H1 (cell line): Measurements from ENCODE around the gene ASXL3. TPM values are rescaled to one million over a fixed set of nuclear protein-coding genes. Genes with fewer than 3 reads are reported as not detected.

Experiments
- CTCF ChIA-PET: fragments of 300-600 bp; sonication (Branson Sonifier 250); formaldehyde crosslinking; loops from one replicate; lab custom pipeline; 2021; ENCODE audit not compliant: partially characterized antibody; lab: Charles Lee
- POLR2A ChIA-PET: fragments of 300-600 bp; sonication (Branson Sonifier 250); formaldehyde crosslinking; loops from one replicate; lab custom pipeline; 2021; ENCODE audit warnings: inconsistent platforms; ENCODE audit not compliant: partially characterized antibody; lab: Charles Lee
- DNase-seq, 2 experiments: peaks; one replicate each; pipeline versions ENCODE4 v3.0.0 to v3.0.0-alpha.2; 2010 to 2022; ENCODE audit warnings: low spot score in 2 of 2, low read depth in 1 of 2, mixed read lengths in 1 of 2
- FAIRE-seq: peaks from 2 replicates; lab custom pipeline; 2011; peaks lifted over from hg19 to GRCh38; lab: Jason Lieb, UNC
- H2AFZ ChIP-seq: 2 replicates; pipeline ENCODE4 v1.8.1; 2012; ENCODE audit warnings: low read length, inconsistent platforms
- H2AK5ac ChIP-seq: 2 replicates; pipeline ENCODE4 v1.6.1; 2013; ENCODE audit warnings: low read depth, low read length
- H2BK120ac ChIP-seq: replicated peaks from 2 replicates; pipeline ENCODE3; 2013; ENCODE audit warnings: low read depth, low read length, inconsistent platforms
- H2BK12ac ChIP-seq: 2 replicates; pipeline ENCODE4 v1.6.1; 2013; ENCODE audit warnings: low read depth, low read length
- H2BK15ac ChIP-seq: 2 replicates; pipeline ENCODE4 v1.6.1; 2013; ENCODE audit warnings: low read length
- H2BK20ac ChIP-seq: 2 replicates; pipeline ENCODE4 v1.6.1; 2013; ENCODE audit warnings: low read length
- H2BK5ac ChIP-seq: 2 replicates; pipeline ENCODE4 v1.6.1; 2013; ENCODE audit warnings: low read depth, low read length
- H3K14ac ChIP-seq: 2 replicates; pipeline ENCODE4 v1.6.1; 2013; ENCODE audit warnings: inconsistent platforms; ENCODE audit not compliant: insufficient read length
- H3K18ac ChIP-seq: 2 replicates; pipeline ENCODE4 v1.6.1; 2013; ENCODE audit warnings: low read length; ENCODE audit errors: extremely low read depth
- H3K23ac ChIP-seq: 2 replicates; pipeline ENCODE4 v1.6.1; 2013; ENCODE audit warnings: inconsistent platforms; ENCODE audit not compliant: insufficient read length
- H3K23me2 ChIP-seq: 2 replicates; pipeline ENCODE4 v1.6.1; 2013; ENCODE audit warnings: low read depth, low read length
- H3K27ac ChIP-seq: 2 replicates; pipeline ENCODE4 v1.6.1; 2011; ENCODE audit warnings: low read depth, low read length, inconsistent platforms
- H3K27me3 ChIP-seq, 4 experiments: replicated peaks in 1 of 4; 1 replicate in 1 of 4; 2 replicates in 3 of 4; pipeline versions ENCODE4 v1.6.1 to v1.8.1; 2011 to 2013; ENCODE audit warnings: low read length in 3 of 4, mild to moderate bottlenecking in 3 of 4, inconsistent platforms in 2 of 4, mixed read lengths in 2 of 4, moderate library complexity in 1 of 4; ENCODE audit not compliant: control insufficient read depth in 3 of 4, insufficient read depth in 3 of 4; ENCODE audit errors: extremely low read depth in 1 of 4
- H3K36me3 ChIP-seq, 4 experiments: 2 replicates each; pipeline versions ENCODE4 v1.6.1 to v1.8.1; 2011 to 2013; ENCODE audit warnings: mild to moderate bottlenecking in 4 of 4, low read length in 3 of 4, moderate library complexity in 2 of 4, control low read depth in 1 of 4, inconsistent platforms in 1 of 4; ENCODE audit not compliant: insufficient read depth in 4 of 4, control insufficient read depth in 2 of 4
- H3K4ac ChIP-seq: replicated peaks from 2 replicates; pipeline ENCODE3; 2013; ENCODE audit warnings: low read length, low read depth, mixed read lengths, inconsistent platforms; ENCODE audit not compliant: insufficient read length
- H3K4me1 ChIP-seq, 4 experiments: replicated peaks in 1 of 4; 1 replicate in 1 of 4; 2 replicates in 3 of 4; pipeline versions ENCODE4 v1.6.1 to v1.8.1; 2011 to 2013; ENCODE audit warnings: low read length in 3 of 4, inconsistent platforms in 2 of 4, mixed read lengths in 1 of 4; ENCODE audit not compliant: insufficient read depth in 4 of 4, control insufficient read depth in 3 of 4
- H3K4me2 ChIP-seq, 2 experiments: 2 replicates each; pipeline versions ENCODE4 v1.6.1 to v1.8.1; 2011 to 2013; ENCODE audit warnings: low read depth in 2 of 2, low read length in 2 of 2, control low read depth in 1 of 2, inconsistent platforms in 1 of 2, mild to moderate bottlenecking in 1 of 2; ENCODE audit not compliant: insufficient read depth in 1 of 2
- H3K4me3 ChIP-seq, 4 experiments: fragments of 200-600, 300-600 bp in 1 of 4; sonication (generic), shearing (Covaris generic), sonication (Bioruptor Twin) in 1 of 4; 2 replicates each; pipeline versions ENCODE4 v1.5.1 to v1.8.1; 2011 to 2016; ENCODE audit warnings: low read length in 4 of 4, low read depth in 3 of 4, control low read depth in 2 of 4, inconsistent platforms in 2 of 4, mild to moderate bottlenecking in 2 of 4, mixed read lengths in 1 of 4, moderate library complexity in 1 of 4; ENCODE audit not compliant: insufficient read depth in 2 of 4; ENCODE audit errors: extremely low read depth in 1 of 4
- H3K56ac ChIP-seq: replicated peaks from 2 replicates; pipeline ENCODE3; 2013; ENCODE audit warnings: low read depth, mild to moderate bottlenecking, mixed read lengths, low read length, inconsistent platforms; ENCODE audit not compliant: insufficient read length
- H3K79me1 ChIP-seq: 2 replicates; pipeline ENCODE4 v1.6.1; 2013; ENCODE audit warnings: low read depth, low read length, control low read depth
- H3K79me2 ChIP-seq, 2 experiments: 2 replicates each; pipeline versions ENCODE4 v1.6.1 to v1.8.1; 2012 to 2013; ENCODE audit warnings: low read length in 2 of 2, mild to moderate bottlenecking in 2 of 2, inconsistent platforms in 1 of 2; ENCODE audit not compliant: insufficient read depth in 2 of 2, control insufficient read depth in 1 of 2
- H3K9ac ChIP-seq, 4 experiments: replicated peaks in 1 of 4; 1 replicate in 1 of 4; 2 replicates in 3 of 4; pipeline versions ENCODE4 v1.6.1 to v1.8.1; 2011 to 2013; ENCODE audit warnings: low read depth in 3 of 4, low read length in 3 of 4, control low read depth in 2 of 4, mild to moderate bottlenecking in 2 of 4, moderate library complexity in 2 of 4, inconsistent platforms in 1 of 4; ENCODE audit errors: extremely low read depth in 1 of 4
- H3K9me3 ChIP-seq, 2 experiments: 2 replicates each; pipeline versions ENCODE4 v1.6.1 to v1.8.1; 2012 to 2013; ENCODE audit warnings: mild to moderate bottlenecking in 2 of 2, moderate library complexity in 2 of 2, control low read depth in 1 of 2, inconsistent platforms in 1 of 2, low read depth in 1 of 2, low read length in 1 of 2, mixed read lengths in 1 of 2; ENCODE audit not compliant: insufficient read depth in 2 of 2
- H4K20me1 ChIP-seq, 2 experiments: replicated peaks in 1 of 2; 2 replicates each; pipeline versions ENCODE3 to v1.8.1; 2011 to 2013; ENCODE audit warnings: inconsistent platforms in 2 of 2, low read length in 2 of 2, mild to moderate bottlenecking in 1 of 2; ENCODE audit not compliant: insufficient read depth in 2 of 2, control insufficient read depth in 1 of 2
- H4K5ac ChIP-seq: 2 replicates; pipeline ENCODE4 v1.6.1; 2013; ENCODE audit warnings: low read length, low read depth, mixed read lengths, inconsistent platforms; ENCODE audit not compliant: insufficient read length
- H4K8ac ChIP-seq: 2 replicates; pipeline ENCODE4 v1.8.0; 2013; ENCODE audit warnings: mild to moderate bottlenecking, moderate library complexity, low read length, inconsistent platforms; ENCODE audit not compliant: insufficient read depth; ENCODE audit errors: extremely low read depth
- H4K91ac ChIP-seq: replicated peaks from 2 replicates; pipeline ENCODE3; 2013; ENCODE audit warnings: low read length, mixed read lengths, inconsistent platforms; ENCODE audit not compliant: insufficient read length
- CHD1 ChIP-seq: IDR thresholded peaks from 2 replicates; pipeline ENCODE4 v1.6.1; 2012; ENCODE audit warnings: low read depth, low read length, improper control_type of control experiment
- FOSL1 ChIP-seq: IDR thresholded peaks from 2 replicates; pipeline ENCODE4 v1.6.1; 2011; ENCODE audit warnings: mild to moderate bottlenecking, low read depth, low read length, moderate library complexity; ENCODE audit not compliant: insufficient read depth
- GTF2F1 ChIP-seq: IDR thresholded peaks from 2 replicates; pipeline ENCODE4 v1.6.1; 2012; ENCODE audit warnings: low read depth, low read length, improper control_type of control experiment, borderline replicate concordance
- RBBP5 ChIP-seq: IDR thresholded peaks from 2 replicates; pipeline ENCODE4 v1.7.1; 2012; ENCODE audit warnings: low read depth, mild to moderate bottlenecking, inconsistent platforms, low read length, moderate library complexity, borderline replicate concordance
- SAP30 ChIP-seq: fragments of 300-600 bp; sonication (generic); IDR thresholded peaks from 2 replicates; pipeline ENCODE4 v1.7.1; 2012; ENCODE audit warnings: low read length, moderate library complexity, mild to moderate bottlenecking, inconsistent platforms; ENCODE audit not compliant: insufficient read depth, insufficient replicate concordance
- TAF1 ChIP-seq: IDR thresholded peaks from 2 replicates; pipeline ENCODE4 v1.6.1; 2011; ENCODE audit warnings: mild to moderate bottlenecking, low read depth, low read length
- TAF7 ChIP-seq: optimal IDR thresholded peaks from 2 replicates; pipeline ENCODE3; 2011; ENCODE audit warnings: low read depth, mild to moderate bottlenecking, inconsistent platforms, low read length, moderate library complexity, borderline replicate concordance
- TCF12 ChIP-seq: IDR thresholded peaks from 2 replicates; pipeline ENCODE4 v1.6.1; 2011; ENCODE audit warnings: low read depth, mild to moderate bottlenecking, low read length
- WGBS, 2 experiments: shearing (Covaris generic) in 1 of 2; methylation state at CpG; one replicate each; pipeline versions ENCODE4 v1.1.6 to v1.1.7; 2013 to 2015; ENCODE audit warnings: low lambda C conversion rate in 2 of 2, mixed read lengths in 2 of 2, inconsistent platforms in 1 of 2, low coverage in 1 of 2, missing lambda C conversion rate in 1 of 2; ENCODE audit not compliant: insufficient replicate concordance in 2 of 2, insufficient coverage in 1 of 2, insufficient read length in 1 of 2; ENCODE audit errors: extremely low coverage in 1 of 2, missing lambda C conversion rate in 1 of 2; 5-methylcytosine and 5-hydroxymethylcytosine counted together
- polyA plus RNA-seq, 7 experiments: library from polyadenylated mRNA; depleted of rRNA in 3 of 7; stranded (reverse) in 5 of 7; unstranded in 2 of 7; fragments of >200 nt in 5 of 7; fragments of 200-250 nt in 2 of 7; gene quantifications; 1 replicate in 5 of 7; 2 replicates in 1 of 7; 4 replicates in 1 of 7; pipeline versions ENCODE4 v1.2.1 to v1.2.3, GENCODE V29; 2011 to 2013; ENCODE audit warnings: missing spikeins in 2 of 7, mixed read lengths in 2 of 7
- total RNA-seq: library from RNA; stranded (reverse); fragmentation: NEBNext Ultra II Directional; extraction: Animal tissue kit (Norgen Biotek cat#: 25700); gene quantifications from 2 replicates; pipeline ENCODE4 v1.2.1, GENCODE V29; 2021
- TF ChIP-seq, protein P1 (sequence below): IDR thresholded peaks from 2 replicates; pipeline ENCODE4 v1.6.1; 2012; ENCODE audit warnings: low read length, inconsistent platforms

Gene ASXL3
- total and polyA plus RNA-seq, 2 of the 8 experiments (the other 6 are each of a cell fraction or from before 2014, with no cell fraction given) = 0.08 to 1.3 TPM

DNA sequence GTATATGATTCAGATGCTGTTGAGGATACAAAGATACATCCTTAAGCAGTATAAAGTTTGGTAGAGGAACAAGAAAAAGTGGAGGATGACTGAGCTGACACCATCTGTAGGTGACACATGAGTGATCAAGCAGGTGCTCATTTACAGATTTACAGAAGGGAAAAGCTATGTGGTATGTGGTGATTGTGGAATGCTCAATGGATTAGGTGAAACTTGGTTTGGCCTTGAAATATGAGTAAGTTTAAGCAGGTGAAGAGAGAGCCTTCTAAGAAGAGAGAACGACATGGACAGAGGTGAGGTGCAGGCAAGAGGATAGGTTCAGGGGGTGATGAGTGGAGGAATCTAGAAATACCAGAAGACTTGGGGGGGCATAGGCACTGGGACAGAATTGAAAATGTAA is 5.9 kb downstream of the ASXL3 start:
- Histone ChIP-seq H3K27me3 (peaks cover 2 to 9% (median 7%) of the 10 kb centered on the region in 4 experiments), H3K14ac (no peak overlapping the region), H3K18ac (no peak overlapping the region), H3K4me3 (no peak overlapping the region), H2BK5ac (no peak overlapping the region), H3K4ac (no peak overlapping the region), H3K23ac (no peak overlapping the region), H4K8ac (no peak overlapping the region), H3K23me2 (peaks cover 3% of the 10 kb centered on the region), H3K9ac (no peak overlapping the region), H3K56ac (no peak overlapping the region), H3K79me2 (no peaks in the 10 kb centered on the region), H3K27ac (no peak overlapping the region), H4K91ac (no peak overlapping the region), H3K4me1 (peaks cover 3 to 10% (median 4%) of the 10 kb centered on the region in 4 experiments), H3K36me3 (no peaks in the 10 kb centered on the region; a peak in 1 of 8 replicates), H2AK5ac (no peak overlapping the region), H2BK15ac (0 out of 2 replicates have a peak overlapping the region, but pooled peaks have one; percentile 12), H3K4me2 (no peak overlapping the region), H2BK20ac (no peak overlapping the region), H2BK120ac (no peak overlapping the region), H4K20me1 (peaks cover 0 to 3% of the 10 kb centered on the region in 2 experiments), H3K9me3 (peaks cover 0 to 2% of the 10 kb centered on the region in 2 experiments; a peak in 2 of 4 replicates), H2BK12ac (peak overlapping the region; percentile 41; the same call in 1 of the 2 replicates), H2AFZ (no peak overlapping the region), H4K5ac (no peak overlapping the region), H3K79me1 (no peaks in the 10 kb centered on the region)
- ChIA-PET CTCF (no interaction called here), POLR2A (no interaction called here)
- FAIRE-seq (no peak), DNase-seq (no peak)
- no peak for TF ChIP-seq SAP30
- TF ChIP-seq CHD1 = no peak
- TF ChIP-seq TAF1 = no peak
- TF ChIP-seq RBBP5 = no peak
- TF ChIP-seq FOSL1 = no peak
- no peak for TF ChIP-seq TAF7
- TF ChIP-seq TCF12 = no peak
- TF ChIP-seq, protein P1, sequence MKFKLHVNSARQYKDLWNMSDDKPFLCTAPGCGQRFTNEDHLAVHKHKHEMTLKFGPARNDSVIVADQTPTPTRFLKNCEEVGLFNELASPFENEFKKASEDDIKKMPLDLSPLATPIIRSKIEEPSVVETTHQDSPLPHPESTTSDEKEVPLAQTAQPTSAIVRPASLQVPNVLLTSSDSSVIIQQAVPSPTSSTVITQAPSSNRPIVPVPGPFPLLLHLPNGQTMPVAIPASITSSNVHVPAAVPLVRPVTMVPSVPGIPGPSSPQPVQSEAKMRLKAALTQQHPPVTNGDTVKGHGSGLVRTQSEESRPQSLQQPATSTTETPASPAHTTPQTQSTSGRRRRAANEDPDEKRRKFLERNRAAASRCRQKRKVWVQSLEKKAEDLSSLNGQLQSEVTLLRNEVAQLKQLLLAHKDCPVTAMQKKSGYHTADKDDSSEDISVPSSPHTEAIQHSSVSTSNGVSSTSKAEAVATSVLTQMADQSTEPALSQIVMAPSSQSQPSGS = no peak
- TF ChIP-seq GTF2F1 = no peak
- WGBS, 2 experiments = 63% methylated on average over 1 of the region's 1 CpG; no CpG with 5 or more reads in 1 of the 2 experiments
